BE2C (cell line): ENCODE results near the gene HTR6.

Source experiments
- DNase-seq: peaks from one replicate; pipeline ENCODE4 v3.0.0-alpha.2; 2020
- H3K27me3 ChIP-seq: fragments of 250-450 bp; sonication (Bioruptor Pico); 2 replicates; pipeline ENCODE4 v1.5.1; 2020; ENCODE audit warnings: mild to moderate bottlenecking
- H3K36me3 ChIP-seq: fragments of 250-450 bp; sonication (Bioruptor Pico); 2 replicates; pipeline ENCODE4 v1.5.1; 2020; ENCODE audit warnings: mild to moderate bottlenecking
- H3K4me1 ChIP-seq: fragments of 250-450 bp; sonication (Bioruptor Pico); 2 replicates; pipeline ENCODE4 v1.5.1; 2020
- H3K4me3 ChIP-seq: 2 replicates; pipeline ENCODE4 v1.5.1; 2011; ENCODE audit warnings: low read depth, low read length
- H3K9me3 ChIP-seq: fragments of 250-450 bp; sonication (Bioruptor Pico); 2 replicates; pipeline ENCODE4 v1.5.1; 2020
- TF ChIP-seq, protein P1 (sequence below): IDR thresholded peaks from 2 replicates; pipeline ENCODE4 v1.5.1; 2012; ENCODE audit warnings: mild to moderate bottlenecking, low read depth, low read length

Gene HTR6

DNA sequence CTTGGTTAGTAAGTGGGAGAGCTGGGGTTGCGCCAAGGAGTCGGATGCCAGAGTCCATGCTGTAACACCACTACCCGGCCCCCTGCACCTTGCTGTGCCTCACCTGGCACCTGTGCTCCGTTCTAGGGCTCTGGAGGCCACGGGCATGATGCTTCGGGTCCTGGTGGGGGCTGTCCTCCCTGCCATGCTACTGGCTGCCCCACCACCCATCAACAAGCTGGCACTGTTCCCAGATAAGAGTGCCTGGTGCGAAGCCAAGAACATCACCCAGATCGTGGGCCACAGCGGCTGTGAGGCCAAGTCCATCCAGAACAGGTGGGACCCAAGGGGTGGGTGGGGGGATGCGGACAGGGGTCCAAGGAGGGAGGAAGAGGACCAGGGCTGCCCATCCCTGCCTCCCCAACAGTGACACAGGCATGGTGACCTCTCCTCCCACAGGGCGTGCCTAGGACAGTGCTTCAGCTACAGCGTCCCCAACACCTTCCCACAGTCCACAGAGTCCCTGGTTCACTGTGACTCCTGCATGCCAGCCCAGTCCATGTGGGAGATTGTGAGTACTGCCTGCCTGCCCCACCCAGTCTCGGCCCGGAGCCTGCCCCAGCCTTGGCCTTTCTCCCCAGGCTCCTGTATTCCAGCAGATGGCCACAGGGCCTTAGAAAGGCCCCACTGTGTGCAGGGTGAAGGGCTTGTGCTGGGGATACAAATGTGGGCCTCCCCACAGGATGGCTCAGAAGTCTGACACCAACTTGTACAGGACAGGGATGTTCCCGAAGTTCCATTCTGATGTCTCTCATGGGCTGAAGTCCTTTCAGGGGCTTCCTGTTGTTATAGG is 9.6 kb upstream of the HTR6 start:
- Histone ChIP-seq H3K36me3 (no peaks in the 10 kb centered on the region), H3K9me3 (no peaks in the 10 kb centered on the region), H3K27me3 (no peaks in the 10 kb centered on the region), H3K4me1 (no peaks in the 10 kb centered on the region), H3K4me3 (no peak overlapping the region)
- no peak for DNase-seq
- TF ChIP-seq, protein P1, sequence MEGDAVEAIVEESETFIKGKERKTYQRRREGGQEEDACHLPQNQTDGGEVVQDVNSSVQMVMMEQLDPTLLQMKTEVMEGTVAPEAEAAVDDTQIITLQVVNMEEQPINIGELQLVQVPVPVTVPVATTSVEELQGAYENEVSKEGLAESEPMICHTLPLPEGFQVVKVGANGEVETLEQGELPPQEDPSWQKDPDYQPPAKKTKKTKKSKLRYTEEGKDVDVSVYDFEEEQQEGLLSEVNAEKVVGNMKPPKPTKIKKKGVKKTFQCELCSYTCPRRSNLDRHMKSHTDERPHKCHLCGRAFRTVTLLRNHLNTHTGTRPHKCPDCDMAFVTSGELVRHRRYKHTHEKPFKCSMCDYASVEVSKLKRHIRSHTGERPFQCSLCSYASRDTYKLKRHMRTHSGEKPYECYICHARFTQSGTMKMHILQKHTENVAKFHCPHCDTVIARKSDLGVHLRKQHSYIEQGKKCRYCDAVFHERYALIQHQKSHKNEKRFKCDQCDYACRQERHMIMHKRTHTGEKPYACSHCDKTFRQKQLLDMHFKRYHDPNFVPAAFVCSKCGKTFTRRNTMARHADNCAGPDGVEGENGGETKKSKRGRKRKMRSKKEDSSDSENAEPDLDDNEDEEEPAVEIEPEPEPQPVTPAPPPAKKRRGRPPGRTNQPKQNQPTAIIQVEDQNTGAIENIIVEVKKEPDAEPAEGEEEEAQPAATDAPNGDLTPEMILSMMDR: no peak

DNA sequence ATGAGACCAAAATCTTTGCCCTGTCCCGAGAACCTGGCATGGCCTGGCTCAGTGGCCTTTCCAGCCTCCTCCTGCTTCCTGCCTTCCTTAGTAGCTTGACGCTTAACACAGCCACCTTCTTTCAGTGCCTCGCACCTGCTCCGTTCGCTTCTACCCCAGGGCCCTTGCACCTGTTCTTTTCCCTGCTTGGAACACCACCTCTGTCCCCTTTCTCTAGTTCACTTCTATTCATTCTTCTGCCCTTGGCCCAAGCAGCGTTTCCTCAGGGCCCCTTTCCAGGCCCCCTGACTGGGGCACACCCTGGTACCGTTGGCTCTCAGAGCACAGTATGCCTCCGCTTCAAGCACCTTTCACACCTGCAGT is 9.0 kb upstream of the HTR6 start:
- Histone ChIP-seq H3K27me3 (no peaks in the 10 kb centered on the region), H3K36me3 (no peaks in the 10 kb centered on the region), H3K4me3 (no peak overlapping the region), H3K9me3 (no peaks in the 10 kb centered on the region), H3K4me1 (no peaks in the 10 kb centered on the region)
- no peak for DNase-seq
- TF ChIP-seq, protein P1: no peak

DNA sequence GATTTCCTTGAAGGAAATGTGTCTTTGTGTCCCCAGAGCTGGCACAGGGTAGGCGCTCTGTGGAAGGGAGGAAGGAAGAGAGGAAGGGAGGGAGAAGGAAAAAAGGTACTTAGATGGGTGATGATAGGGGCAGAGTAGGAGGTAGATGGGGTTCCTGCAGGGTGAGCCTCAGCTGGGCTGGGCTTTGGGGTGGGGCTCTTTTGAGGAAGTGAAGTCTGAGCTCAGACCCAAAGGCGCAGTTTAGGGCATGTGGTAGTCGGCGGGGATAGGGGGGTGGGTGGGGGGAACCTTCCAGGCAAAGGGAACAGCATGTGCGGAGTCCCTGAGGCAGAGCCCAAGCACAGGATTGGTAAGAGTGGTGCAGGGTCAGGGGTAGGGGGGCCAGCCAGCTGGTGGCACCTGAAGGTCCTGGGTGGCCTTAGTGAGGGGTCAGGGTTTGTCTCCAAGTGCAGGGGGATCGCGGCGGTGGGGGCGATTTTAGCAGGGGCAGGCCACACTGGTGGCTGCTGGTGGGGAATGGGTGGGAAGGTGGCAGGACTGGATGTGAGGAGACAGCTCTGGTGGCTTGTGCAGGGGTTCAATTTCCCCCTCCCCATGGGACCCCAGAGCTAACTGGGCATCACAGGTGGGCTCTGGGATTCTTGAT is 8.4 kb upstream of the HTR6 start:
- no peaks in the 10 kb centered on the region for H3K9me3 ChIP-seq
- TF ChIP-seq, protein P1: no peak
- H3K4me1 ChIP-seq: no peaks in the 10 kb centered on the region
- no peak for DNase-seq
- no peaks in the 10 kb centered on the region for H3K27me3 ChIP-seq
- no peak overlapping the region for H3K4me3 ChIP-seq
- no peaks in the 10 kb centered on the region for H3K36me3 ChIP-seq

DNA sequence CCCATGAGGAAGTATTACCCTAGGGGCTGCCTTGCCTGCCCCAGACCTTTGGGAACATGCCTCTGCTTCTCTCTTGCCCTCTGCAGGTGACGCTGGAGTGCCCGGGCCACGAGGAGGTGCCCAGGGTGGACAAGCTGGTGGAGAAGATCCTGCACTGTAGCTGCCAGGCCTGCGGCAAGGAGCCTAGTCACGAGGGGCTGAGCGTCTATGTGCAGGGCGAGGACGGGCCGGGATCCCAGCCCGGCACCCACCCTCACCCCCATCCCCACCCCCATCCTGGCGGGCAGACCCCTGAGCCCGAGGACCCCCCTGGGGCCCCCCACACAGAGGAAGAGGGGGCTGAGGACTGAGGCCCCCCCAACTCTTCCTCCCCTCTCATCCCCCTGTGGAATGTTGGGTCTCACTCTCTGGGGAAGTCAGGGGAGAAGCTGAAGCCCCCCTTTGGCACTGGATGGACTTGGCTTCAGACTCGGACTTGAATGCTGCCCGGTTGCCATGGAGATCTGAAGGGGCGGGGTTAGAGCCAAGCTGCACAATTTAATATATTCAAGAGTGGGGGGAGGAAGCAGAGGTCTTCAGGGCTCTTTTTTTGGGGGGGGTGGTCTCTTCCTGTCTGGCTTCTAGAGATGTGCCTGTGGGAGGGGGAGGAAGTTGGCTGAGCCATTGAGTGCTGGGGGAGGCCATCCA is 7.8 kb upstream of the HTR6 start:
- Histone ChIP-seq H3K4me3 (no peak overlapping the region), H3K27me3 (no peaks in the 10 kb centered on the region), H3K4me1 (no peaks in the 10 kb centered on the region), H3K36me3 (no peaks in the 10 kb centered on the region), H3K9me3 (no peaks in the 10 kb centered on the region)
- DNase-seq: peak; percentile 35
- TF ChIP-seq, protein P1: no peak

DNA sequence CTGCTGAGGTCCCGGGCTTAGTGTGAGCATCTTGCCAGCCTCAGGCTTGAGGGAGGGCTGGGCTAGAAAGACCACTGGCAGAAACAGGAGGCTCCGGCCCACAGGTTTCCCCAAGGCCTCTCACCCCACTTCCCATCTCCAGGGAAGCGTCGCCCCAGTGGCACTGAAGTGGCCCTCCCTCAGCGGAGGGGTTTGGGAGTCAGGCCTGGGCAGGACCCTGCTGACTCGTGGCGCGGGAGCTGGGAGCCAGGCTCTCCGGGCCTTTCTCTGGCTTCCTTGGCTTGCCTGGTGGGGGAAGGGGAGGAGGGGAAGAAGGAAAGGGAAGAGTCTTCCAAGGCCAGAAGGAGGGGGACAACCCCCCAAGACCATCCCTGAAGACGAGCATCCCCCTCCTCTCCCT is 7.2 kb upstream of the HTR6 start:
- H3K27me3 ChIP-seq: no peaks in the 10 kb centered on the region
- H3K9me3 ChIP-seq: no peaks in the 10 kb centered on the region
- no peak overlapping the region for H3K4me3 ChIP-seq
- H3K4me1 ChIP-seq: no peaks in the 10 kb centered on the region
- H3K36me3 ChIP-seq: no peaks in the 10 kb centered on the region
- TF ChIP-seq, protein P1: no peak
- no peak for DNase-seq
